ENCODE measurements around the gene ECHS1.

ECHS1 gene

GRCh38 chr10:133346413-133346812 is 26.7 kb downstream of the ECHS1 start:
- no peak overlapping the region for H3K4me3 ChIP-seq (ENCODE audit: low read depth, low read length)
- TF ChIP-seq CTCF (IDR thresholded peaks at IDR 0.05; ENCODE audit: insufficient read depth, low read depth, low read length, missing control alignments): no peak
- DNase-seq (ENCODE audit: low read depth): no peak

GRCh38 chr10:133344236-133344635 is 28.9 kb downstream of the ECHS1 start:
- no peak for DNase-seq (ENCODE audit: low read depth)
- no peak for TF ChIP-seq CTCF (IDR thresholded peaks at IDR 0.05; ENCODE audit: insufficient read depth, low read depth, low read length, missing control alignments)
- no peak overlapping the region for H3K4me3 ChIP-seq (ENCODE audit: low read depth, low read length)

GRCh38 chr10:133343558-133343957 is 29.6 kb downstream of the ECHS1 start:
- no peak overlapping the region for H3K4me3 ChIP-seq (ENCODE audit: low read depth, low read length)
- no peak for TF ChIP-seq CTCF (IDR thresholded peaks at IDR 0.05; ENCODE audit: insufficient read depth, low read depth, low read length, missing control alignments)
- no peak for DNase-seq (ENCODE audit: low read depth)

GRCh38 chr10:133342942-133343341 is 30.2 kb downstream of the ECHS1 start:
- no peak for TF ChIP-seq CTCF (IDR thresholded peaks at IDR 0.05; ENCODE audit: insufficient read depth, low read depth, low read length, missing control alignments)
- H3K4me3 ChIP-seq (ENCODE audit: low read depth, low read length): no peak overlapping the region
- DNase-seq (ENCODE audit: low read depth): no peak

GRCh38 chr10:133341983-133342382 is 31.2 kb downstream of the ECHS1 start:
- no peak for DNase-seq (ENCODE audit: low read depth)
- no peak for TF ChIP-seq CTCF (IDR thresholded peaks at IDR 0.05; ENCODE audit: insufficient read depth, low read depth, low read length, missing control alignments)
- H3K4me3 ChIP-seq (ENCODE audit: low read depth, low read length): no peak overlapping the region

GRCh38 chr10:133339708-133340380 is 33.3 kb downstream of the ECHS1 start:
- no peak for DNase-seq (ENCODE audit: low read depth)
- TF ChIP-seq CTCF (IDR thresholded peaks at IDR 0.05; ENCODE audit: insufficient read depth, low read depth, low read length, missing control alignments): no peak
- H3K4me3 ChIP-seq (ENCODE audit: low read depth, low read length): no peak overlapping the region

Measured in GM12865 (cell line).